ENCODE data around the gene SLC7A1.

DNA sequence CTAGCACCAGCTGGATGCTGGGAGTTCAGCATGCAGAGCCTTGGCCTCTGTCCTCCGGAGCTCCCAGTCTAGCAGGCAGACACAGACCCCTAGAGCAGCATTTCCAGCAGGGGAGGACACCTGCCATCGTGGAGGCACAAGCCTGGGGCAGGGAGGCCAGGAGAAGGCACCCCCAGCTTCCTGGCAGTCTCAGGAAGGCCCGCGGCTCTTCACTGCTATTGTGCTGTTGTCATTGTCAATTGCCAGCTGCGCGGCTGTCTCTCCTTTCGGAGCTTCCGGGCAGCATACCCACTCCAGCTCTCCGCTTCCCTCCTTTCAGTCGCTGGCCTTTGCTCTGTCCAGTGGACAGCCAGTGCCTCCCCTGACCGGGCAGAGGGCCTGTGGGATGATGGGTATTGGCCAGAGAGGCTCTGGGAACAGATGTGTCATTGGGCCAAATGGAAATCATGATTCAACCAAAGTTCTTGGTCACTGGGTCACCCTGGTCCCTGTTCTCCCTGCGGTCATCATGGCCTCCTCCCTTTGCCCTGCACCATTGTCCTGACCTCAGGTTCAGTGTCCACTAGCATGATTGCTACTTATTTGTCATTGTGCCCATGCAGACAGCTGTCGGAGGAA is 93.0 kb downstream of the SLC7A1 start:
- TF ChIP-seq, protein P1, sequence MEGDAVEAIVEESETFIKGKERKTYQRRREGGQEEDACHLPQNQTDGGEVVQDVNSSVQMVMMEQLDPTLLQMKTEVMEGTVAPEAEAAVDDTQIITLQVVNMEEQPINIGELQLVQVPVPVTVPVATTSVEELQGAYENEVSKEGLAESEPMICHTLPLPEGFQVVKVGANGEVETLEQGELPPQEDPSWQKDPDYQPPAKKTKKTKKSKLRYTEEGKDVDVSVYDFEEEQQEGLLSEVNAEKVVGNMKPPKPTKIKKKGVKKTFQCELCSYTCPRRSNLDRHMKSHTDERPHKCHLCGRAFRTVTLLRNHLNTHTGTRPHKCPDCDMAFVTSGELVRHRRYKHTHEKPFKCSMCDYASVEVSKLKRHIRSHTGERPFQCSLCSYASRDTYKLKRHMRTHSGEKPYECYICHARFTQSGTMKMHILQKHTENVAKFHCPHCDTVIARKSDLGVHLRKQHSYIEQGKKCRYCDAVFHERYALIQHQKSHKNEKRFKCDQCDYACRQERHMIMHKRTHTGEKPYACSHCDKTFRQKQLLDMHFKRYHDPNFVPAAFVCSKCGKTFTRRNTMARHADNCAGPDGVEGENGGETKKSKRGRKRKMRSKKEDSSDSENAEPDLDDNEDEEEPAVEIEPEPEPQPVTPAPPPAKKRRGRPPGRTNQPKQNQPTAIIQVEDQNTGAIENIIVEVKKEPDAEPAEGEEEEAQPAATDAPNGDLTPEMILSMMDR (IDR thresholded peaks at IDR 0.05) = no peak
- TF ChIP-seq POLR2AphosphoS5 (IDR thresholded peaks at IDR 0.05; ENCODE audit: insufficient read depth in 1 of 2, low read depth in 1 of 2) = no peak

All from vagina (tissue), 2 donors.